Measurements from ENCODE around the gene CACFD1.

CACFD1 gene

DNA sequence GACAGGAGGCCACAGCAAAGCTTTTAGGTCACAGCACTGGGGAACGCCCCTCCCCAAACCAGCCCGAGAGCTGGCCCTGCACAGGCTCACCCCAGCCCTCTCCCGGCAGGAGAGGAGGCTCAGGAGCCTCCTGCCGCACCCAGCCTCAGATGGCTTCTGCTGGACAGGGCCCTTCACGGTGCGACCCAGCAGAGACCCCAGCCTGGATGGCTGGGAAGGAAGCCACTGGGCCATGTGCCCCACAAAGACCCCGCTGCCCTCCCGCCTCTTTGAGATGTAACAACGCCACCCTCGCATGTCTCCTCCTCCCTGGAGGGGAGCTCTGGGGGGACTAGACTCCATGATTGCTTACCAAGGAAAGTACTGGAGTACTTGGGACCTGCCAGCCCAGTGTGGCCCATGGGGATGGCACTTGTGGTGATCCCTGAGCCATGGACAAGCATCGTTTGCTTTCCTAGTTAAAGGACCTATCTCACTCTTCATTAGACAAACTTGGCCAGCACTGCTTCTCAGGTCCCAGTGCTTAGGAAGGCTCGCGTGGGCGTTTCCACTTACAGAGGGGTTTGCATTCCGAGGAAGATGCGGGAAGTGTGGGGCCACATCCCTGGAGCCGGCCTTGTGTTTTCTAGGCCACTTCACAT lies 56.0 kb downstream of the CACFD1 start:
- no peak for DNase-seq (ENCODE audit: low read depth in 1 of 2, low spot score in 1 of 2)

- no peak for DNase-seq (ENCODE audit: low read depth in 1 of 2, low spot score in 1 of 2)
Observed at GRCh38 chr9:133516256-133516960, 56.6 kb downstream of the CACFD1 start.

DNA sequence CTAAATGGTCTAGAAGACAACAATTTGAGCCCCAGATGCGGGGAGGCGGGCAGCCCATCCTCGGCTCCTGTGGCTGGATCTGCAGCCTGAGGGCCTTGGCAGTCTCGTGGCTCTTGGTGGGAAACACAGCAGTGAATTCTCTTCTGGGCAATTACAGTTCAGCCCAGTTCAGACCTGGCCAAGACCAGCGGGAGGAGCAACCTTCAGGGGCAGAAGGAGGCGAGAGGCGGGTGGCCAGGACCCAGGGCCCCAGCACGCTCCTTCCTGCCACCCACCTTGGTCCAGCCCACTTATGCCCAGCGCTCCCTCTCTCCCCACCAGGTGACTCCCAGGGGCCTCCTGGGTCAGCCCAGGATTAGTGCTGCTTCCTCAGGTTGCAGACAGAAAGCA lies 57.2 kb downstream of the CACFD1 start:
- no peak for DNase-seq (ENCODE audit: low read depth in 1 of 2, low spot score in 1 of 2)

DNA sequence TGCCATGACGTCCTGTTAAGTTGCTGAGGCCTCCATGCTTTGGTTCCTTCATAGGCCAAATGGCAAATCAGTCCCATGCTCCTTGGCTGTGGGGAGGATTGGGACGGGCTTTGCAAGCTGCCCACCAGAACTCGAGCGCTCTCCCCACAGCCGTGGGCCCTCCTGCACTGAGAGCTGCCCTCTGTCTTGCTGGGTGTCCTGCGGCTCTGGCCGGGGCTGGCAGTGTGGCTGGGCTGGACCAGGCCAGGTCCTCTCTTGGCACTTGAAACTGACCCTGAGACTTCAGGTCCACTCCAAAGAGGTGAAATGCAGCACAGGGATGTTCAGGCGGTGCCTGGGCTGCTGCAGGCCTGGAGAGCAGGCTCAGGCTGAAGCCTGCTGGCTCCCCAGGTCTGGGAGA lies 57.9 kb downstream of the CACFD1 start:
- DNase-seq (ENCODE audit: low read depth in 1 of 2, low spot score in 1 of 2) = no peak

DNA sequence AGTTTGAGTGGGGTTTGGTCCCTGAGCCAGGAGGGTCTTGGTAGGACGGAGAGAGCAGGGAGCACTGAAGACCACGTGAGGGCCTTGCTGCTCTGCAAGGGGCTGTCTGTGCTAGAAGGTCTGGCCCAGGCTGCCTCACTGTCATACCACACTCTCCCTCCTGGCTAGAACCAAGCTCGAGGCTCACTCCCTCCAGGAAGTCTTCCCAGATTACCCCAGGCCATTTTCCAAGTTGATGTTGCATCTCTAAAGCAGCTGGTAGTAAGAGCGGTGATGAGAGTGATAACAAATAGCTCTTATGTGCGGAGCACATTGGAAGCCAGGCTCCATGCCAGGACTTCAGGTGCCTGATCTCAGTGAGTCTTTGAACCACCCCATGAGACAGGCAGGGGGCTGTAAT lies 58.4 kb downstream of the CACFD1 start:
- DNase-seq (ENCODE audit: low read depth in 1 of 2, low spot score in 1 of 2) = no peak

- DNase-seq (ENCODE audit: low read depth in 1 of 2, low spot score in 1 of 2) = no peak
Observed at GRCh38 chr9:133518706-133519449, 59.1 kb downstream of the CACFD1 start.

DNA sequence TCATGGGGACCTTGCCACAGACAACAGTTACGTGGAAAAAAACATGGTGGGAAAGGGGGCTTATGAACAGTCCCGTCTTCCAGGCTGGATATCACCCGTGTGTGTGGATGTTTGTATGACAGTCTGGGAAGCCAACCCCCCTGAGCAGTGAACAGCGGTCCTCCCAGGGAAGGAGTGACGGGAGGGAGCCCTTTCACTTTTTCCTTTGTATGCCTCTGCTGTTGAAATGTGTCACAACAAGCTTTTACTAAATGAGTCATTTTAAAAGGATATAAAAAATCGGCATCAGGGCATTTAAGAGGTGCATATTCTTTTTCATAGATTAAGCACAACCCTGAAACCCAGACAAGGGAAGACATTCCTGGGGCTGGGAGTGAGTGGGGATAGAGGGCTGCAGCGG lies 59.9 kb downstream of the CACFD1 start:
- no peak for DNase-seq (ENCODE audit: low read depth in 1 of 2, low spot score in 1 of 2)

- no peak for DNase-seq (ENCODE audit: low read depth in 1 of 2, low spot score in 1 of 2)
Observed at GRCh38 chr9:133520121-133520835, 60.5 kb downstream of the CACFD1 start.
